ENCODE data around the gene CD93. TPM values are rescaled to one million over a fixed set of nuclear protein-coding genes. Genes with fewer than 3 reads are reported as not detected.

Gene CD93
- total and polyA plus RNA-seq, 7 donors: 7.7 to 35.7 (median 17.6) TPM

DNA sequence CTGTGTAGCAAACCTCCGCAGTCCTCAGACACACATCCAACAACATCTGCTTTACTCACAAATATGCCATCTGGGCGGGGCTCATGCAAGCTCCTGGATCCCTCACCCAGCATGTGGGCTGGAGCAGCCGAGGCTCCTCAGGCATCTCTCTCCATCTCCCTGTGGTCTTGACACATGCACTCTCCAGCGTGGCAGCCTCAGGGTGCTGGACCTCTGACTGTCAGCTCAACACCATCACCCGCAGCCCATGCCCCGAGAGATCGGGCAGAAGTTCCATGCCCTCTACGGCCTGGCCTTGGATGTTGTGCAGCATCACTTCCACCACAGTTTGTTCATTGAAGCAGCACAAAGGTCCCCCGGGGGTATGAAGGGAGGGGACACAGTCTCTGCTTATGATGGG is 32.6 kb upstream of the CD93 start:
- Histone ChIP-seq H3K4me3 (no peak overlapping the region), H3K36me3 (ENCODE audit: insufficient read depth in 1 of 2, low read depth in 1 of 2) (no peaks in the 10 kb centered on the region), H3K4me1 (peaks cover 8% of the 10 kb centered on the region), H3K27ac (no peak overlapping the region), H3K9me3 (no peaks in the 10 kb centered on the region), H3K27me3 (ENCODE audit: insufficient read depth in 3 of 3, low read length in 2 of 3) (no peaks in the 10 kb centered on the region)
- TF ChIP-seq, protein P1, sequence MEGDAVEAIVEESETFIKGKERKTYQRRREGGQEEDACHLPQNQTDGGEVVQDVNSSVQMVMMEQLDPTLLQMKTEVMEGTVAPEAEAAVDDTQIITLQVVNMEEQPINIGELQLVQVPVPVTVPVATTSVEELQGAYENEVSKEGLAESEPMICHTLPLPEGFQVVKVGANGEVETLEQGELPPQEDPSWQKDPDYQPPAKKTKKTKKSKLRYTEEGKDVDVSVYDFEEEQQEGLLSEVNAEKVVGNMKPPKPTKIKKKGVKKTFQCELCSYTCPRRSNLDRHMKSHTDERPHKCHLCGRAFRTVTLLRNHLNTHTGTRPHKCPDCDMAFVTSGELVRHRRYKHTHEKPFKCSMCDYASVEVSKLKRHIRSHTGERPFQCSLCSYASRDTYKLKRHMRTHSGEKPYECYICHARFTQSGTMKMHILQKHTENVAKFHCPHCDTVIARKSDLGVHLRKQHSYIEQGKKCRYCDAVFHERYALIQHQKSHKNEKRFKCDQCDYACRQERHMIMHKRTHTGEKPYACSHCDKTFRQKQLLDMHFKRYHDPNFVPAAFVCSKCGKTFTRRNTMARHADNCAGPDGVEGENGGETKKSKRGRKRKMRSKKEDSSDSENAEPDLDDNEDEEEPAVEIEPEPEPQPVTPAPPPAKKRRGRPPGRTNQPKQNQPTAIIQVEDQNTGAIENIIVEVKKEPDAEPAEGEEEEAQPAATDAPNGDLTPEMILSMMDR (IDR thresholded peaks at IDR 0.05): no peak
- no peak for DNase-seq
- 87 to 93% (median 90%) methylated on average over 9 of the region's 9 CpGs for WGBS, 3 donors
- ATAC-seq: no peak
- intact Hi-C loops (cut with DNase I): no loop called here

DNA sequence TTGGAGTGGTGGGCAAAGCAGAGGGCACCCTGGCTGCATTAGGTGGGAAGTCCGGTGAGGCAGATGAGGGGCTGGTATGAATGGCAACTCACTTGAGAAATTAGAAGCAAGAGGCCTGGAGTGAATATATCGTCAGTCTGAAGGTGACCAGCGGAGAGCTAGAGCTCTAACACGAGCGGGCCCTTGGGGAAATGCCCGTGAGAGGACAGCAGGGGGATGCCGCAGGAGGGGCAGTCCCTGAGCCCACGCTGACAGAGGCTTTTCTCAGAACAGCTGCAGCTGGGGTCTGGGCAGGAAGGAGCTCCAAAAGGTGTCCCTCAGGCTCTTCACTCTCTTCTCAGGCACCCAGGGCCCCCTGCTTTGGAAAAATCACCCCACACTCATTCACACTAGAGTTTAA is 32.0 kb upstream of the CD93 start:
- H3K9me3 ChIP-seq: no peaks in the 10 kb centered on the region
- 78 to 95% (median 79%) methylated on average over 8 of the region's 8 CpGs for WGBS, 3 donors
- H3K27ac ChIP-seq: no peak overlapping the region
- ATAC-seq (no peak), DNase-seq (no peak)
- no peak overlapping the region for H3K4me3 ChIP-seq
- intact Hi-C loops (cut with DNase I): no loop called here
- no peaks in the 10 kb centered on the region for H3K27me3 ChIP-seq (ENCODE audit: insufficient read depth in 3 of 3, low read length in 2 of 3)
- TF ChIP-seq, protein P1 (IDR thresholded peaks at IDR 0.05): no peak
- H3K36me3 ChIP-seq (ENCODE audit: insufficient read depth in 1 of 2, low read depth in 1 of 2): no peaks in the 10 kb centered on the region
- peaks cover 8% of the 10 kb centered on the region for H3K4me1 ChIP-seq

DNA sequence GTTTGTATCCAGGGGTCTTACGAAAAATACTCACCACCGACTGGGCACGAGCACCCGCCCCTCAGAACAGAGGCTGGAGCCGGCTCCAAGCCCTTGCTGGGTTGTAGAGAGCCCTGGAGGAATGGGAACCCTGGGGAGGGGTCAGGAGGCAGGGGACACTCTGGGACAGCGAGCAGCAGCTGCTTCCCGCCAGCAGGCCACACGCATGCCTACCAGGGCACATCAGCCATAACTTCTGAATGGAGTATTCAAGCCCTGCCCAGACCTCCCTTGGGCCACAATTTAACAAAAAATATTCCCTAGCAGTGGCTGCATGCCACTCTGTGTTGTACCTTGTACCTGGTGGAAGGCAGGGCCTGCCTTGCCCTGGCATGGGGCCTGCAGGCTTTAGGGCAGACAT is 31.6 kb upstream of the CD93 start:
- 86 to 92% (median 90%) methylated on average over 8 of the region's 8 CpGs for WGBS, 3 donors
- no peaks in the 10 kb centered on the region for H3K27me3 ChIP-seq (ENCODE audit: insufficient read depth in 3 of 3, low read length in 2 of 3)
- H3K36me3 ChIP-seq (ENCODE audit: insufficient read depth in 1 of 2, low read depth in 1 of 2): no peaks in the 10 kb centered on the region
- no peak overlapping the region for H3K27ac ChIP-seq
- H3K9me3 ChIP-seq: no peaks in the 10 kb centered on the region
- H3K4me3 ChIP-seq: no peak overlapping the region
- H3K4me1 ChIP-seq: peaks cover 8% of the 10 kb centered on the region
- intact Hi-C loops (cut with DNase I): no loop called here
- TF ChIP-seq, protein P1 (IDR thresholded peaks at IDR 0.05): no peak
- no peak for DNase-seq
- no peak for ATAC-seq

GRCh38 chr20:23116311-23117089 is 30.4 kb upstream of the CD93 start:
- peak in 2 of 4 donors; percentile 27 to 36 for ATAC-seq
- Histone ChIP-seq H3K9me3 (no peaks in the 10 kb centered on the region), H3K27ac (no peak overlapping the region), H3K36me3 (ENCODE audit: insufficient read depth in 1 of 2, low read depth in 1 of 2) (no peaks in the 10 kb centered on the region), H3K4me1 (peaks cover 8% of the 10 kb centered on the region), H3K4me3 (no peak overlapping the region), H3K27me3 (ENCODE audit: insufficient read depth in 3 of 3, low read length in 2 of 3) (no peaks in the 10 kb centered on the region)
- WGBS, 3 donors: 61 to 84% (median 63%) methylated on average over 10 of the region's 10 CpGs
- intact Hi-C loops (cut with DNase I): no loop called here
- no peak for DNase-seq
- TF ChIP-seq, protein P1 (IDR thresholded peaks at IDR 0.05): no peak

DNA sequence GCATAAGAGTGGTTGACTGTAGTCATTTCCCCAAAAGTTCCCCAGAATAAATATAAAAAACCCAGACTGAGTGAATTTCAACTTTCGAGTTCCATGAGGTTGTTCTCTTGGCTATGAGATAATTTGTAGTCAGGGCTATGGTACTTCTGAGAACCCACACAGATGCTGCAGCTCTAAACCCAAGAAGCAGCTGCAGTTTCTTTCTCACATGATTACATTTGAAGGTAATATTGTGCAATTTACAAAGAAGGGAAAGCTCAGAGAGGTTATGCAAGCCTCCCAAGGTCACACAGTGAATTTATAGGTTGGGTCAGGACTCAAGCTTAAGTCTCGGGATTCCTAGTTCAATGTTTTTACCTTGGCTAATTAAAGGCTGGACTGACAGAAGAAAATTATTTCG is 29.7 kb upstream of the CD93 start:
- Histone ChIP-seq H3K36me3 (ENCODE audit: insufficient read depth in 1 of 2, low read depth in 1 of 2) (no peaks in the 10 kb centered on the region), H3K27me3 (ENCODE audit: insufficient read depth in 3 of 3, low read length in 2 of 3) (no peaks in the 10 kb centered on the region), H3K27ac (no peak overlapping the region), H3K9me3 (no peaks in the 10 kb centered on the region), H3K4me1 (peaks cover 8% of the 10 kb centered on the region), H3K4me3 (no peak overlapping the region)
- DNase-seq (no peak), ATAC-seq (peak in 1 of 4 donors; percentile 26)
- WGBS, 3 donors: 75 to 97% (median 83%) methylated on average over 3 of the region's 3 CpGs
- TF ChIP-seq, protein P1 (IDR thresholded peaks at IDR 0.05): no peak
- intact Hi-C loops (cut with DNase I): no loop called here

Measured in psoas muscle (tissue), 8 donors.